Mononuclear cell (primary cell): ENCODE measurements around the gene CELF5. TPM values are rescaled to one million over a fixed set of nuclear protein-coding genes. Genes with fewer than 3 reads are reported as not detected.
A peak's percentile ranks its signal among the peaks of the same experiment; 100 is the strongest.
"Not testable (repeated sequence)": the region's sequence is repeated elsewhere in the genome, so short reads cannot be mapped to it uniquely, and the experiment has no call there.

ENCODE experiments used
- H3K27me3 ChIP-seq: 2 replicates; pipeline ENCODE4 v1.6.0; 2011; ENCODE audit warnings: low read length, control low read depth; ENCODE audit not compliant: insufficient read depth
- H3K4me1 ChIP-seq: 2 replicates; pipeline ENCODE4 v1.5.1; 2011; ENCODE audit warnings: mild to moderate bottlenecking, low read length, control low read depth; ENCODE audit not compliant: insufficient read depth
- H3K4me3 ChIP-seq: 2 replicates; pipeline ENCODE4 v1.5.1; 2011; ENCODE audit warnings: mild to moderate bottlenecking, low read length, moderate library complexity
- H3K9me3 ChIP-seq: 2 replicates; pipeline ENCODE4 v1.5.1; 2011; ENCODE audit warnings: low read depth, mild to moderate bottlenecking, control low read depth, low read length
- total RNA-seq: library from RNA; depleted of rRNA; stranded (reverse); fragments of >200 nt; gene quantifications from one replicate; pipeline ENCODE4 v1.2.3, GENCODE V29; 2012

The CELF5 gene
- total RNA-seq, 1 donor = not detected

- H3K9me3 ChIP-seq = no peaks in the 10 kb centered on the region
- H3K4me1 ChIP-seq = peaks cover 5% of the 10 kb centered on the region
- H3K4me3 ChIP-seq = no peak overlapping the region
- H3K27me3 ChIP-seq = no peaks in the 10 kb centered on the region
Observed at GRCh38 chr19:3333662-3334061, 109.2 kb downstream of the CELF5 start.

- H3K4me3 ChIP-seq, H3K9me3 ChIP-seq, H3K27me3 ChIP-seq, H3K4me1 ChIP-seq: not testable (repeated sequence)
Observed at GRCh38 chr19:3334749-3335430, 110.4 kb downstream of the CELF5 start.

- Histone ChIP-seq H3K4me3 (no peak overlapping the region), H3K4me1 (peaks cover 9% of the 10 kb centered on the region)
Observed at GRCh38 chr19:3335431-3336350, 111.2 kb downstream of the CELF5 start.

GRCh38 chr19:3336351-3336679 lies 111.9 kb downstream of the CELF5 start:
- Histone ChIP-seq H3K9me3 (no peaks in the 10 kb centered on the region), H3K27me3 (no peaks in the 10 kb centered on the region), H3K4me3 (no peak overlapping the region), H3K4me1 (peaks cover 9% of the 10 kb centered on the region)

More at GRCh38 chr19:3335431-3336350, 111.2 kb downstream of the CELF5 start:
- no peaks in the 10 kb centered on the region for H3K27me3 ChIP-seq
- no peaks in the 10 kb centered on the region for H3K9me3 ChIP-seq

- no peaks in the 10 kb centered on the region for H3K9me3 ChIP-seq
- peaks cover 9% of the 10 kb centered on the region for H3K4me1 ChIP-seq
- no peak overlapping the region for H3K4me3 ChIP-seq
- H3K27me3 ChIP-seq = no peaks in the 10 kb centered on the region
Observed at GRCh38 chr19:3336680-3337523, 112.4 kb downstream of the CELF5 start.

GRCh38 chr19:3338541-3339181 lies 114.2 kb downstream of the CELF5 start:
- Histone ChIP-seq H3K4me3 (no peak overlapping the region), H3K27me3 (no peaks in the 10 kb centered on the region), H3K4me1 (peaks cover 18% of the 10 kb centered on the region), H3K9me3 (no peaks in the 10 kb centered on the region)

- H3K27me3 ChIP-seq = no peaks in the 10 kb centered on the region
- no peaks in the 10 kb centered on the region for H3K9me3 ChIP-seq
- H3K4me3 ChIP-seq = no peak overlapping the region
- H3K4me1 ChIP-seq = peaks cover 18% of the 10 kb centered on the region
Observed at GRCh38 chr19:3340340-3340739, 115.9 kb downstream of the CELF5 start.

- H3K27me3 ChIP-seq = no peaks in the 10 kb centered on the region
- no peaks in the 10 kb centered on the region for H3K9me3 ChIP-seq
- no peak overlapping the region for H3K4me3 ChIP-seq
- peaks cover 18% of the 10 kb centered on the region for H3K4me1 ChIP-seq
Observed at GRCh38 chr19:3342246-3342645, 117.8 kb downstream of the CELF5 start.

- H3K4me3 ChIP-seq = not testable (repeated sequence)
- peaks cover 18% of the 10 kb centered on the region for H3K4me1 ChIP-seq
Observed at GRCh38 chr19:3342962-3343361, 118.5 kb downstream of the CELF5 start.

GRCh38 chr19:3343619-3344502 lies 119.4 kb downstream of the CELF5 start:
- peak overlapping the region; percentile 22 for H3K4me3 ChIP-seq
- peaks cover 11% of the 10 kb centered on the region for H3K4me1 ChIP-seq
- H3K27me3 ChIP-seq = no peaks in the 10 kb centered on the region
- H3K9me3 ChIP-seq = no peaks in the 10 kb centered on the region

More at GRCh38 chr19:3342962-3343361, 118.5 kb downstream of the CELF5 start:
- not testable (repeated sequence) for H3K9me3 ChIP-seq, H3K27me3 ChIP-seq

- Histone ChIP-seq H3K4me1 (peaks cover 9% of the 10 kb centered on the region), H3K4me3 (no peak overlapping the region), H3K27me3 (no peaks in the 10 kb centered on the region), H3K9me3 (no peaks in the 10 kb centered on the region)
Observed at GRCh38 chr19:3344608-3345598, 120.4 kb downstream of the CELF5 start.

GRCh38 chr19:3345850-3346460 lies 121.5 kb downstream of the CELF5 start:
- Histone ChIP-seq H3K27me3 (no peaks in the 10 kb centered on the region), H3K4me1 (peaks cover 9% of the 10 kb centered on the region), H3K4me3 (no peak overlapping the region), H3K9me3 (no peaks in the 10 kb centered on the region)
